Lower leg skin (tissue), 4 donors: ENCODE results near the gene TOR1AIP2. TPM values are rescaled to one million over a fixed set of nuclear protein-coding genes. Genes with fewer than 3 reads are reported as not detected.

Experiments used
- DNase-seq, 2 donors: peaks; one replicate each; pipeline ENCODE4 v3.0.0-alpha.2; 2019; ENCODE audit warnings: low spot score in 2 of 2
- H3K4me3 ChIP-seq: fragments of 200-600 bp; sonication (generic); 2 replicates; pipeline ENCODE4 v1.5.1; 2017; ENCODE audit warnings: mild to moderate bottlenecking, low read depth; ENCODE audit not compliant: poor library complexity, severe bottlenecking
- CTCF ChIP-seq, 3 donors: fragments of 450-650 bp; IDR thresholded peaks; one replicate each; pipeline ENCODE4 v1.5.1; 2016; ENCODE audit warnings: antibody characterized with exemption in 3 of 3, mild to moderate bottlenecking in 3 of 3, moderate library complexity in 2 of 3
- POLR2A ChIP-seq, 2 donors: fragments of 450-650 bp; IDR thresholded peaks; one replicate each; pipeline ENCODE4 v1.6.1; 2016 to 2017; ENCODE audit warnings: antibody characterized with exemption in 2 of 2, mild to moderate bottlenecking in 1 of 2, moderate library complexity in 1 of 2
- WGBS, 2 donors: methylation state at CpG; one replicate each; pipeline ENCODE4 v1.1.5; 2018; 5-methylcytosine and 5-hydroxymethylcytosine counted together
- intact Hi-C: fragments of 100-400 bp; cut with DNase I; formaldehyde crosslinking; loops from one replicate; pipeline ENCODE4 v1.15.0; 2023; ENCODE audit warnings: low total_unique reads
- total RNA-seq, 4 donors: library from RNA; depleted of rRNA; stranded (reverse); fragments of >200 nt; gene quantifications; one replicate each; pipeline ENCODE4 v1.1.0, GENCODE V29; 2016

Gene TOR1AIP2
- total RNA-seq, 4 donors from 2014 or later, result 81.5 to 108 (median 91.3) TPM

DNA sequence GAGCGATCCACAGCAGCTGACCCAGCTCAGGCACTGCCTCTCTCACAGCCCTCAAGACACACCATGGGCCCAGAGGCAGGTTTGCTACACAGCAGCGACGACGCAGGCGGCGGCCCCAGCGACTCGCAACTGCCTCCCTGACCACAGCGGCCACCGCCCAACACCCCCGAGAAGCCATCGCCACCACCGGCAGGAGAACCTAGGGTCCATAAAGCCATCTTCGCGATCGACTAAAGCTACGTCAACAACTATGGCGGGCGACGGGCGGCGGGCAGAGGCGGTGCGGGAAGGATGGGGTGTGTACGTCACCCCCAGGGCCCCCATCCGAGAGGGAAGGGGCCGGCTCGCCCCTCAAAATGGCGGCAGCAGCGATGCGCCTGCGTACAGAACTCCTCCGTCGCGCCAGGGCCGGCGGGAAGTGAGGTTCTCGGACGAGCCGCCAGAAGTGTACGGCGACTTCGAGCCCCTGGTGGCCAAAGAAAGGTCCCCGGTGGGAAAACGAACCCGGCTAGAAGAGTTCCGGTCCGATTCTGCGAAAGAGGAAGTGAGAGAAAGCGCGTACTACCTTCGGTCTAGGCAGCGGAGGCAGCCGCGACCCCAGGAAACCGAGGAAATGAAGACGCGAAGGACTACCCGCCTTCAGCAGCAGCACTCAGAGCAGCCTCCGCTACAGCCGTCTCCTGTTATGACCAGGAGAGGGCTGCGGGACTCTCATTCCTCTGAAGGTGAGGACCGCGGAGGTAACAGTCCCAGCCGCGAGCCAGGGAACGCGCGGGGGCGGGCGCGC, 4.8 kb upstream of the TOR1AIP2 start, which contains the start of gene TOR1AIP1:
Gene TOR1AIP1, plus strand, starts transcription at position 33 of the 787 bp plus-strand sequence. Its CDS starts 218 bp downstream, at position 251.
- 0 to 1% methylated on average over 28 to 59 of the region's 72 CpGs for WGBS, 2 donors
- intact Hi-C loops, result no loop called here
- peak within 1 kb of the TSS; percentile 78 for H3K4me3 ChIP-seq
- DNase-seq, result peak; percentile 97 to 99
- peak in 1 of 3 donors; percentile 27 for TF ChIP-seq CTCF (IDR thresholded peaks at IDR 0.05)
- TF ChIP-seq POLR2A (IDR thresholded peaks at IDR 0.05), result peak in 1 of 2 donors; percentile 74

GRCh38 chr1:179881642-179882252, 4.1 kb upstream of the TOR1AIP2 start:
- TF ChIP-seq CTCF (IDR thresholded peaks at IDR 0.05) (no peak), POLR2A (IDR thresholded peaks at IDR 0.05) (no peak)
- intact Hi-C loops, result no loop called here

DNA sequence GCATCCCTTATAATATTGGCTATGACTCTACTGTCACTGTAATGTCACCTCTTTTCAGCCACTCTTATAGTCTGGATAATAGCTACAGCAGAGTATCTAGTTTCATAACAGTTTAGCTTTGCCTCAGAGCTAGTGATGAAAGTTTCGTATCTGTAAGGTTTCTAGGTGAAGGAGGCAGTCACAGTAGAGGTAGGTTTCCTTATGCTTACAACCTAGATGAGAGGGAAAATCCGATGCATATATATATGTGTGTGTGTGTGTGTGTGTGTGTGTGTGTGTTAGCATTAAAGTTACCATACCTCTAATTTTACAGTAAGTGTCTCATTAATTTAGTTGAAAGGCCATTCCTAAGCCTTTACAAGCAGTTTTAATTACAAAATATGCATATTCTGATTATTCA, 2.2 kb upstream of the TOR1AIP2 start:
- TF ChIP-seq CTCF (IDR thresholded peaks at IDR 0.05), result no peak
- TF ChIP-seq POLR2A (IDR thresholded peaks at IDR 0.05), result no peak
- 88 to 95% methylated on average over 2 of the region's 2 CpGs for WGBS, 2 donors
- no peak overlapping the region for H3K4me3 ChIP-seq
- intact Hi-C loops, result no loop called here
- DNase-seq, result no peak

More at GRCh38 chr1:179881642-179882252, 4.1 kb upstream of the TOR1AIP2 start:
- 0 to 1% methylated on average over 22 of the region's 22 CpGs for WGBS, 2 donors
- peak; percentile 91 to 97 for DNase-seq
- H3K4me3 ChIP-seq, result peak overlapping the region; percentile 53

- no peak for DNase-seq
- TF ChIP-seq CTCF (IDR thresholded peaks at IDR 0.05) (no peak), POLR2A (IDR thresholded peaks at IDR 0.05) (no peak)
- no peak overlapping the region for H3K4me3 ChIP-seq
- 28 to 41% methylated on average over 3 of the region's 3 CpGs for WGBS, 2 donors
- intact Hi-C loops, result no loop called here
These were observed 1.3 kb downstream of the TOR1AIP2 start for GRCh38 chr1:179876300-179876715.

DNA sequence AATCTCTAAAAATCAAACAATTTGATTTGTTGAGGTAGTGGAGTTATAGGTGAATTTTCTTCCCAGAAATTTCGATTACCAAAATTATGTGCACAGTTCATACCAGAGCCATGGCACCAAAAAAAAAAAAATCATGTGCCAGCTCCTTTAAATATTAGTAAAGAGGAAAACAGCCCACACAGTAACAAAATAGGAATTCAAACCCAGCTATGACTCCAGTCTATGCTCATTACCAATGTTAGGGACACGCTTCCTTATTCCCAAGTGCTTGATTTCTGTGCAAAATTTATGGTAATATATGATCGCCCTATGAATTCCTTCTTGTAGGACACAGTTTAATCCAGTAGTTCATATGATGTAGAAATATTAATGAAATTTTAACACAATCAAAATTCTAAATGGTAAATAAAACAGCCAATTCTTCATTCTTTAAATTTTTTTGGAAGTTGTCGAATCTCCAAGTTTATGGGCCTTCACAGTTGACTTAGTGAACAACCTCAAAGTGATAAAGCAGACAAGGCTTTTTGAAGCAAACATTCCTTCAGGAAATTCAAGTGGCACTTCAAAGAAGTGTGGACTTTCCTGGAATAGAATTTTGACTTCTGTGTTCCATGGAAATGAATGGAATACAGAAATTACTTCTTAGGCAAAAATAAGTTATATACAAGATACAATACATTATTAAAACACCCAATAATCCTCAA, 1.9 kb downstream of the TOR1AIP2 start:
- WGBS, 2 donors, result 86 to 88% methylated on average over 4 of the region's 4 CpGs
- intact Hi-C loops, result no loop called here
- no peak for DNase-seq
- no peak for TF ChIP-seq POLR2A (IDR thresholded peaks at IDR 0.05)
- no peak for TF ChIP-seq CTCF (IDR thresholded peaks at IDR 0.05)
- H3K4me3 ChIP-seq, result no peak overlapping the region
